Natural killer cell treated with Interleukin-12 subunit alpha and Interleukin-12 subunit beta and Interleukin-15 and Interleukin-18, amount 100 ng/mL, for 72 hours (primary cell): ENCODE data around the gene ATP8B4. TPM values are rescaled to one million over a fixed set of nuclear protein-coding genes. Genes with fewer than 3 reads are reported as not detected.
A peak's percentile ranks its signal among the peaks of the same experiment; 100 is the strongest.

Experiments used
- ATAC-seq, 2 donors: fragments of 150-1000 bp; cut with Tn5 transposase in 1 of 2; sonication (Bioruptor Pico), chemical (Tn5 transposase) in 1 of 2; 2 replicates each; pipeline ENCODE4 v1.10.0; 2021
- DNase-seq: peaks from one replicate; pipeline ENCODE4 v3.0.0; 2022; ENCODE audit warnings: low spot score
- H3K27ac Mint-ChIP-seq, 2 donors: 1 replicate in 1 of 2; 2 replicates in 1 of 2; pipeline ENCODE4 v1.8.0; 2022; ENCODE audit warnings: mixed read lengths in 2 of 2, mild to moderate bottlenecking in 1 of 2, moderate library complexity in 1 of 2
- H3K27me3 Mint-ChIP-seq, 2 donors: 1 replicate in 1 of 2; 2 replicates in 1 of 2; pipeline ENCODE4 v1.8.0; 2022; ENCODE audit warnings: mixed read lengths in 2 of 2
- H3K36me3 Mint-ChIP-seq: one replicate; pipeline ENCODE4 v1.8.0; 2022; ENCODE audit warnings: mixed read lengths
- H3K4me1 Mint-ChIP-seq, 2 donors: 1 replicate in 1 of 2; 2 replicates in 1 of 2; pipeline ENCODE4 v1.8.0; 2022; ENCODE audit warnings: low read depth in 2 of 2, mixed read lengths in 2 of 2, mild to moderate bottlenecking in 1 of 2
- H3K4me3 Mint-ChIP-seq: one replicate; pipeline ENCODE4 v1.8.0; 2022; ENCODE audit warnings: mixed read lengths
- H3K9me3 Mint-ChIP-seq: 2 replicates; pipeline ENCODE4 v1.8.0; 2022; ENCODE audit warnings: mixed read lengths
- total RNA-seq, 2 donors: library from RNA; stranded (reverse); gene quantifications; one replicate each; pipeline ENCODE4 v1.2.3, GENCODE V29; 2022

Gene ATP8B4
- total RNA-seq, 2 donors from 2014 or later = 273 to 296 TPM

DNA sequence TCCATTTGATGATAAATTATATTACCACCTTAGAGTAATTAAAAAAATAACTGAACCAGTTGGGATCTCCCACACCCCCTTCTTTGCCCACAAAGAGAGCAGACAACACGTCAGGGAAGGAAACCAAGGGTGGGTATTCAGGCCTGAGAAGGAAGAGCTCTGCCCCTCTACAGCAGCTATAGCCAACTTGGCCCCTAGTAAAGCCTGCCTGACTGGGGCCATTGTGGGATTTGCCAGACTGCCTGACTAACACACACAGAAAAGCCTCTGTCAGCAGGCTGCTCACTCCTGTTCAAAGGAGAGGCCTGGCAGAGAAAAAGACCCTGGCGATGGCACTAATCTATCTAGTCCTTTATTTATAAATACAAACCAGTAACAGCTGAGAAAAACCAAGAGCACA lies 41.4 kb downstream of the ATP8B4 start:
- H3K36me3 Mint-ChIP-seq = peaks cover 53% of the 10 kb centered on the region
- H3K27me3 Mint-ChIP-seq = no peaks in the 10 kb centered on the region
- DNase-seq = no peak
- peaks cover 56 to 62% of the 10 kb centered on the region in 2 donors for H3K4me1 Mint-ChIP-seq
- no peak for ATAC-seq
- H3K27ac Mint-ChIP-seq = peak overlapping the region; percentile 38 to 92
- H3K9me3 Mint-ChIP-seq = no peaks in the 10 kb centered on the region
- no peak overlapping the region for H3K4me3 Mint-ChIP-seq

- no peak for ATAC-seq
- Mint-ChIP-seq H3K36me3 (peaks cover 54% of the 10 kb centered on the region), H3K9me3 (no peaks in the 10 kb centered on the region), H3K27ac (peak overlapping the region; percentile 38 to 92), H3K27me3 (no peaks in the 10 kb centered on the region), H3K4me3 (no peak overlapping the region), H3K4me1 (peaks cover 57 to 59% of the 10 kb centered on the region in 2 donors)
- no peak for DNase-seq
Measured at GRCh38 chr15:50077176-50077575, 41.9 kb downstream of the ATP8B4 start.

GRCh38 chr15:50075319-50075718 lies 43.7 kb downstream of the ATP8B4 start:
- H3K9me3 Mint-ChIP-seq = no peaks in the 10 kb centered on the region
- H3K4me3 Mint-ChIP-seq = no peak overlapping the region
- no peaks in the 10 kb centered on the region for H3K27me3 Mint-ChIP-seq
- H3K27ac Mint-ChIP-seq = peak overlapping the region; percentile 20 to 61
- ATAC-seq (no peak), DNase-seq (no peak)
- peaks cover 47 to 53% of the 10 kb centered on the region in 2 donors for H3K4me1 Mint-ChIP-seq
- H3K36me3 Mint-ChIP-seq = peaks cover 59% of the 10 kb centered on the region

- Mint-ChIP-seq H3K27ac (no peak overlapping the region), H3K36me3 (peaks cover 67% of the 10 kb centered on the region), H3K4me3 (no peak overlapping the region), H3K9me3 (peaks cover 3% of the 10 kb centered on the region), H3K27me3 (no peaks in the 10 kb centered on the region), H3K4me1 (peaks cover 47 to 48% of the 10 kb centered on the region in 2 donors)
- DNase-seq (no peak), ATAC-seq (no peak)
Measured at GRCh38 chr15:50071551-50072258, 47.3 kb downstream of the ATP8B4 start.

- peaks cover 55 to 62% of the 10 kb centered on the region in 2 donors for H3K4me1 Mint-ChIP-seq
- no peaks in the 10 kb centered on the region for H3K27me3 Mint-ChIP-seq
- peak overlapping the region; percentile 92 to 98 for H3K27ac Mint-ChIP-seq
- H3K4me3 Mint-ChIP-seq = peak overlapping the region; percentile 15
- peaks cover 54% of the 10 kb centered on the region for H3K36me3 Mint-ChIP-seq
- H3K9me3 Mint-ChIP-seq = peaks cover 4% of the 10 kb centered on the region
- DNase-seq (no peak), ATAC-seq (no peak)
Measured at GRCh38 chr15:50068016-50068415, 51.0 kb downstream of the ATP8B4 start.

GRCh38 chr15:50067254-50067653 lies 51.8 kb downstream of the ATP8B4 start:
- peak overlapping the region; percentile 79 for H3K4me3 Mint-ChIP-seq

DNA sequence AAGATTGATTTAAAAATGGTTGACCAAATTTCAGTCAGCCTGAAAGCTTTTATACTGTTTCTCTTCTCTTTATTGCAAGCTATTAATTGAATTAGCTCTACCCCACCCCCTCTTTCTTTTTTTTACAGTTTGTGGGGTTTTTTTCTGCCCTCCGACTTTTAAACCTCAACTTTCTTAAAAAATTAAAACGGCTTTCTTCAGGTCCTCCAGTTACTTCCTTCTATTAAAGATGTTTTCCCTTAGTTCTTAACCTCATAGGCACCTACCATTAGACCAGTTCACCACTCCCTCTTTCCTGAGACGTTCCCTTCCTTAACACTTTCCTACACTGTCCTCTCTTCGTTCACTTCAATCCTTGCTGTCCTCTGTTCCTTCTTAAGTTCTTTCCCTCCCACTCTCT lies 52.4 kb downstream of the ATP8B4 start:
- peak overlapping the region; percentile 92 to 98 for H3K27ac Mint-ChIP-seq
- H3K36me3 Mint-ChIP-seq = peaks cover 55% of the 10 kb centered on the region
- ATAC-seq = no peak
- H3K9me3 Mint-ChIP-seq = peaks cover 4% of the 10 kb centered on the region
- H3K4me3 Mint-ChIP-seq = peak overlapping the region; percentile 79
- peaks cover 58 to 74% of the 10 kb centered on the region in 2 donors for H3K4me1 Mint-ChIP-seq
- H3K27me3 Mint-ChIP-seq = no peaks in the 10 kb centered on the region
- no peak for DNase-seq

More at GRCh38 chr15:50067254-50067653, 51.8 kb downstream of the ATP8B4 start:
- Mint-ChIP-seq H3K27ac (peak overlapping the region; percentile 92 to 98), H3K4me1 (peaks cover 55 to 68% of the 10 kb centered on the region in 2 donors), H3K9me3 (peaks cover 4% of the 10 kb centered on the region), H3K27me3 (no peaks in the 10 kb centered on the region), H3K36me3 (peaks cover 55% of the 10 kb centered on the region)
- ATAC-seq (no peak), DNase-seq (no peak)

DNA sequence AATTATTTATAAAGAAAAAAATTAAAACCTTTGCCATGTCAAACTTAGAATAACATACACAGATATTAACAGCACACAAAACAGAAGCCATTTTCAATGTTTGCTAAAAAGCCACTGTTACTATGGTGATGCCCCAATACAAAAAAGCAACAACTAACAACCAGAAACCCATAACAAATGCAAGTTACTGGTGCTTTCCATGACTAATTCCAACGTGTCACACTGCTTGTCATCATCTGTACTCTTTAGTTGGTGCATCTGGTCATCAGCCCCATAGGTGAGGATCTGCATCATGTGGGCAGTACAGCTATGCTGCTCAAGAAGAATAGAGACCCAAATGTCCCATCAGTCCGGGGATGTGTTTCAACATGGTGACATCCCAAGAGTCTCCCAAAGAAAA lies 52.8 kb downstream of the ATP8B4 start:
- Mint-ChIP-seq H3K27ac (peak overlapping the region; percentile 92 to 98), H3K36me3 (peaks cover 56% of the 10 kb centered on the region), H3K4me1 (peaks cover 61 to 79% of the 10 kb centered on the region in 2 donors), H3K9me3 (peaks cover 4% of the 10 kb centered on the region), H3K4me3 (peak overlapping the region; percentile 79), H3K27me3 (no peaks in the 10 kb centered on the region)
- peak; percentile 91 to 93 for ATAC-seq
- DNase-seq = peak; percentile 75

GRCh38 chr15:50065279-50065678 lies 53.8 kb downstream of the ATP8B4 start:
- Mint-ChIP-seq H3K27ac (peak overlapping the region; percentile 92 to 98), H3K4me1 (peaks cover 61 to 87% of the 10 kb centered on the region in 2 donors), H3K9me3 (peaks cover 4% of the 10 kb centered on the region), H3K27me3 (no peaks in the 10 kb centered on the region), H3K36me3 (peaks cover 57% of the 10 kb centered on the region), H3K4me3 (peak overlapping the region; percentile 79)
- DNase-seq (no peak), ATAC-seq (peak; percentile 29 to 66)

- peaks cover 66 to 92% of the 10 kb centered on the region in 2 donors for H3K4me1 Mint-ChIP-seq
- peaks cover 4% of the 10 kb centered on the region for H3K9me3 Mint-ChIP-seq
- H3K27me3 Mint-ChIP-seq = no peaks in the 10 kb centered on the region
- H3K27ac Mint-ChIP-seq = peak overlapping the region; percentile 92 to 98
- DNase-seq (no peak), ATAC-seq (peak; percentile 74 to 76)
- peaks cover 63% of the 10 kb centered on the region for H3K36me3 Mint-ChIP-seq
- H3K4me3 Mint-ChIP-seq = peak overlapping the region; percentile 79
Measured at GRCh38 chr15:50064673-50065072, 54.4 kb downstream of the ATP8B4 start.

DNA sequence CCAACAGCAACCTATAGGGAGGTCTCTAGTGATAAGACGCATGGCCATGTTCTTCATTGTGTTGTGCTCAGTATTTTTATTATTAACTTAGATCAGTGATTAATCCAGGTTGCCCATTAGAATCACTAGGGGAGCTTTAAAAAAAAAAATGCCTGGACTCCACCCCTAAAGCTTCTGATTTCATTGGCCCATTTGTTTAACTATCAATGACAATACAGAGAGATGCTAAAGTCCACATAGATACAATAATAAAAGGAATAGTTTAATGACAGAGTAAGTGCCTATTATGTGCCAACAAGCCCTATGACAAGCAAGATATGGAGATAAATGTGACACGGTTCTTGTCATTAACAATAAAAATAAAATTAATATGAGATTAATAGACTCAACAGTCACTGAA lies 55.8 kb downstream of the ATP8B4 start:
- Mint-ChIP-seq H3K36me3 (peaks cover 63% of the 10 kb centered on the region), H3K4me3 (peak overlapping the region; percentile 79), H3K27ac (peak overlapping the region; percentile 92 to 98), H3K27me3 (no peaks in the 10 kb centered on the region), H3K9me3 (peaks cover 4% of the 10 kb centered on the region), H3K4me1 (peaks cover 75 to 95% of the 10 kb centered on the region in 2 donors)
- no peak for DNase-seq
- no peak for ATAC-seq

- Mint-ChIP-seq H3K36me3 (peaks cover 46% of the 10 kb centered on the region), H3K9me3 (no peaks in the 10 kb centered on the region), H3K27ac (peak overlapping the region; percentile 92 to 98), H3K27me3 (no peaks in the 10 kb centered on the region), H3K4me3 (peak overlapping the region; percentile 36), H3K4me1 (peaks cover 74 to 90% of the 10 kb centered on the region in 2 donors)
- no peak for ATAC-seq
- DNase-seq = no peak
Measured at GRCh38 chr15:50061503-50061902, 57.5 kb downstream of the ATP8B4 start.

GRCh38 chr15:50059883-50060282 lies 59.1 kb downstream of the ATP8B4 start:
- H3K27ac Mint-ChIP-seq = peak overlapping the region; percentile 92 to 98
- peaks cover 79 to 91% of the 10 kb centered on the region in 2 donors for H3K4me1 Mint-ChIP-seq
- H3K4me3 Mint-ChIP-seq = peak overlapping the region; percentile 68
- no peak for DNase-seq
- no peaks in the 10 kb centered on the region for H3K9me3 Mint-ChIP-seq
- ATAC-seq = peak; percentile 66 to 70
- H3K36me3 Mint-ChIP-seq = peaks cover 55% of the 10 kb centered on the region
- H3K27me3 Mint-ChIP-seq = no peaks in the 10 kb centered on the region

DNA sequence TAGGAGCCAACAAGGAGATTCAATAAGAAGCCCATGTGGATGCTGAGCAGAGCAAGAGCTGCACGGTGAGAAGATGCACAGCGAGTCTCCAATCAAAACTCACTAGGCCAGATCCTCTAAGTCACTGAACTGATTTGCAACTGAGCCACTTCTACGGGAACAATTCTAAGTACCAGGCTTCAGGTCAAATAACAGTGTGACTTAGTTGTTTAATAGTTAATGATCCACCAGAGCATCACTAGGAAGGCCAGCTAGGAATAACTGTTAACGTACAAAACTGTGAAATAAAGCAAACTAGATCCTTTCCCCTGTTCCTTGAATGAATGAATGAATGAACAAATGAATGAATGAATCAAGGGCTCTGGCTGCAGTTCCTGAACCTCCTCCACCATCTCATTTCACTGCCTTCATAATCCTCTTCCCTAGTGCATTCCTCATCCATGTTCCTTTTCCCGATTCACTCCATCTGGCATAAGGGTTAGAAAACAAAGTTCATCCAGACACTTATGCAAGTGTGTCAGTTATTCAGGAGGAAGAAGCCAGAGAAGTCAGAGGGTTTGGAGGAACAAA lies 59.7 kb downstream of the ATP8B4 start:
- Mint-ChIP-seq H3K27ac (peak overlapping the region; percentile 92 to 98), H3K4me3 (peak overlapping the region; percentile 68)

More for the DNA sequence above, 59.7 kb downstream of the ATP8B4 start:
- ATAC-seq = no peak
- DNase-seq = no peak
- H3K9me3 Mint-ChIP-seq = no peaks in the 10 kb centered on the region
- H3K4me1 Mint-ChIP-seq = peaks cover 77 to 88% of the 10 kb centered on the region in 2 donors
- H3K36me3 Mint-ChIP-seq = peaks cover 54% of the 10 kb centered on the region
- H3K27me3 Mint-ChIP-seq = no peaks in the 10 kb centered on the region
